H1 (cell line): ENCODE data around the gene GABPB2. TPM values are rescaled to one million over a fixed set of nuclear protein-coding genes. Genes with fewer than 3 reads are reported as not detected.

Source experiments
- CTCF ChIA-PET: fragments of 300-600 bp; sonication (Branson Sonifier 250); formaldehyde crosslinking; loops from one replicate; lab custom pipeline; 2021; ENCODE audit not compliant: partially characterized antibody; lab: Charles Lee
- POLR2A ChIA-PET: fragments of 300-600 bp; sonication (Branson Sonifier 250); formaldehyde crosslinking; loops from one replicate; lab custom pipeline; 2021; ENCODE audit warnings: inconsistent platforms; ENCODE audit not compliant: partially characterized antibody; lab: Charles Lee
- DNase-seq, 2 experiments: peaks; one replicate each; pipeline versions ENCODE4 v3.0.0 to v3.0.0-alpha.2; 2010 to 2022; ENCODE audit warnings: low spot score in 2 of 2, low read depth in 1 of 2, mixed read lengths in 1 of 2
- FAIRE-seq: peaks from 2 replicates; lab custom pipeline; 2011; peaks lifted over from hg19 to GRCh38; lab: Jason Lieb, UNC
- H2AFZ ChIP-seq: 2 replicates; pipeline ENCODE4 v1.8.1; 2012; ENCODE audit warnings: low read length, inconsistent platforms
- H2AK5ac ChIP-seq: 2 replicates; pipeline ENCODE4 v1.6.1; 2013; ENCODE audit warnings: low read depth, low read length
- H2BK120ac ChIP-seq: replicated peaks from 2 replicates; pipeline ENCODE3; 2013; ENCODE audit warnings: low read depth, low read length, inconsistent platforms
- H2BK12ac ChIP-seq: 2 replicates; pipeline ENCODE4 v1.6.1; 2013; ENCODE audit warnings: low read depth, low read length
- H2BK15ac ChIP-seq: 2 replicates; pipeline ENCODE4 v1.6.1; 2013; ENCODE audit warnings: low read length
- H2BK20ac ChIP-seq: 2 replicates; pipeline ENCODE4 v1.6.1; 2013; ENCODE audit warnings: low read length
- H2BK5ac ChIP-seq: 2 replicates; pipeline ENCODE4 v1.6.1; 2013; ENCODE audit warnings: low read depth, low read length
- H3K14ac ChIP-seq: 2 replicates; pipeline ENCODE4 v1.6.1; 2013; ENCODE audit warnings: inconsistent platforms; ENCODE audit not compliant: insufficient read length
- H3K18ac ChIP-seq: 2 replicates; pipeline ENCODE4 v1.6.1; 2013; ENCODE audit warnings: low read length; ENCODE audit errors: extremely low read depth
- H3K23ac ChIP-seq: 2 replicates; pipeline ENCODE4 v1.6.1; 2013; ENCODE audit warnings: inconsistent platforms; ENCODE audit not compliant: insufficient read length
- H3K23me2 ChIP-seq: 2 replicates; pipeline ENCODE4 v1.6.1; 2013; ENCODE audit warnings: low read depth, low read length
- H3K27ac ChIP-seq: 2 replicates; pipeline ENCODE4 v1.6.1; 2011; ENCODE audit warnings: low read depth, low read length, inconsistent platforms
- H3K27me3 ChIP-seq, 4 experiments: replicated peaks in 1 of 4; 1 replicate in 1 of 4; 2 replicates in 3 of 4; pipeline versions ENCODE4 v1.6.1 to v1.8.1; 2011 to 2013; ENCODE audit warnings: low read length in 3 of 4, mild to moderate bottlenecking in 3 of 4, inconsistent platforms in 2 of 4, mixed read lengths in 2 of 4, moderate library complexity in 1 of 4; ENCODE audit not compliant: control insufficient read depth in 3 of 4, insufficient read depth in 3 of 4; ENCODE audit errors: extremely low read depth in 1 of 4
- H3K36me3 ChIP-seq, 4 experiments: 2 replicates each; pipeline versions ENCODE4 v1.6.1 to v1.8.1; 2011 to 2013; ENCODE audit warnings: mild to moderate bottlenecking in 4 of 4, low read length in 3 of 4, moderate library complexity in 2 of 4, control low read depth in 1 of 4, inconsistent platforms in 1 of 4; ENCODE audit not compliant: insufficient read depth in 4 of 4, control insufficient read depth in 2 of 4
- H3K4ac ChIP-seq: replicated peaks from 2 replicates; pipeline ENCODE3; 2013; ENCODE audit warnings: low read length, low read depth, mixed read lengths, inconsistent platforms; ENCODE audit not compliant: insufficient read length
- H3K4me1 ChIP-seq, 4 experiments: replicated peaks in 1 of 4; 1 replicate in 1 of 4; 2 replicates in 3 of 4; pipeline versions ENCODE4 v1.6.1 to v1.8.1; 2011 to 2013; ENCODE audit warnings: low read length in 3 of 4, inconsistent platforms in 2 of 4, mixed read lengths in 1 of 4; ENCODE audit not compliant: insufficient read depth in 4 of 4, control insufficient read depth in 3 of 4
- H3K4me2 ChIP-seq, 2 experiments: 2 replicates each; pipeline versions ENCODE4 v1.6.1 to v1.8.1; 2011 to 2013; ENCODE audit warnings: low read depth in 2 of 2, low read length in 2 of 2, control low read depth in 1 of 2, inconsistent platforms in 1 of 2, mild to moderate bottlenecking in 1 of 2; ENCODE audit not compliant: insufficient read depth in 1 of 2
- H3K4me3 ChIP-seq, 4 experiments: fragments of 200-600, 300-600 bp in 1 of 4; sonication (generic), shearing (Covaris generic), sonication (Bioruptor Twin) in 1 of 4; 2 replicates each; pipeline versions ENCODE4 v1.5.1 to v1.8.1; 2011 to 2016; ENCODE audit warnings: low read length in 4 of 4, low read depth in 3 of 4, control low read depth in 2 of 4, inconsistent platforms in 2 of 4, mild to moderate bottlenecking in 2 of 4, mixed read lengths in 1 of 4, moderate library complexity in 1 of 4; ENCODE audit not compliant: insufficient read depth in 2 of 4; ENCODE audit errors: extremely low read depth in 1 of 4
- H3K56ac ChIP-seq: replicated peaks from 2 replicates; pipeline ENCODE3; 2013; ENCODE audit warnings: low read depth, mild to moderate bottlenecking, mixed read lengths, low read length, inconsistent platforms; ENCODE audit not compliant: insufficient read length
- H3K79me1 ChIP-seq: 2 replicates; pipeline ENCODE4 v1.6.1; 2013; ENCODE audit warnings: low read depth, low read length, control low read depth
- H3K79me2 ChIP-seq, 2 experiments: 2 replicates each; pipeline versions ENCODE4 v1.6.1 to v1.8.1; 2012 to 2013; ENCODE audit warnings: low read length in 2 of 2, mild to moderate bottlenecking in 2 of 2, inconsistent platforms in 1 of 2; ENCODE audit not compliant: insufficient read depth in 2 of 2, control insufficient read depth in 1 of 2
- H3K9ac ChIP-seq, 4 experiments: replicated peaks in 1 of 4; 1 replicate in 1 of 4; 2 replicates in 3 of 4; pipeline versions ENCODE4 v1.6.1 to v1.8.1; 2011 to 2013; ENCODE audit warnings: low read depth in 3 of 4, low read length in 3 of 4, control low read depth in 2 of 4, mild to moderate bottlenecking in 2 of 4, moderate library complexity in 2 of 4, inconsistent platforms in 1 of 4; ENCODE audit errors: extremely low read depth in 1 of 4
- H3K9me3 ChIP-seq, 2 experiments: 2 replicates each; pipeline versions ENCODE4 v1.6.1 to v1.8.1; 2012 to 2013; ENCODE audit warnings: mild to moderate bottlenecking in 2 of 2, moderate library complexity in 2 of 2, control low read depth in 1 of 2, inconsistent platforms in 1 of 2, low read depth in 1 of 2, low read length in 1 of 2, mixed read lengths in 1 of 2; ENCODE audit not compliant: insufficient read depth in 2 of 2
- H4K20me1 ChIP-seq, 2 experiments: replicated peaks in 1 of 2; 2 replicates each; pipeline versions ENCODE3 to v1.8.1; 2011 to 2013; ENCODE audit warnings: inconsistent platforms in 2 of 2, low read length in 2 of 2, mild to moderate bottlenecking in 1 of 2; ENCODE audit not compliant: insufficient read depth in 2 of 2, control insufficient read depth in 1 of 2
- H4K5ac ChIP-seq: 2 replicates; pipeline ENCODE4 v1.6.1; 2013; ENCODE audit warnings: low read length, low read depth, mixed read lengths, inconsistent platforms; ENCODE audit not compliant: insufficient read length
- H4K8ac ChIP-seq: 2 replicates; pipeline ENCODE4 v1.8.0; 2013; ENCODE audit warnings: mild to moderate bottlenecking, moderate library complexity, low read length, inconsistent platforms; ENCODE audit not compliant: insufficient read depth; ENCODE audit errors: extremely low read depth
- H4K91ac ChIP-seq: replicated peaks from 2 replicates; pipeline ENCODE3; 2013; ENCODE audit warnings: low read length, mixed read lengths, inconsistent platforms; ENCODE audit not compliant: insufficient read length
- ASH2L ChIP-seq: fragments of 200-600, 300-600 bp; sonication (generic); IDR thresholded peaks from one replicate; pipeline ENCODE4 v1.7.1; 2017; ENCODE audit warnings: low read length
- BCL11A ChIP-seq, 2 experiments: IDR thresholded peaks; one replicate each; pipeline ENCODE4 v1.6.1; 2011; ENCODE audit warnings: low read depth in 2 of 2, low read length in 2 of 2, mild to moderate bottlenecking in 2 of 2
- CBX5 ChIP-seq: fragments of 300-800, 300-1000 bp; sonication (generic); IDR thresholded peaks from 2 replicates; pipeline ENCODE4 v1.7.1; 2016; ENCODE audit warnings: antibody characterized with exemption, low read length, low read depth
- SAP30 ChIP-seq: fragments of 300-600 bp; sonication (generic); IDR thresholded peaks from 2 replicates; pipeline ENCODE4 v1.7.1; 2012; ENCODE audit warnings: low read length, moderate library complexity, mild to moderate bottlenecking, inconsistent platforms; ENCODE audit not compliant: insufficient read depth, insufficient replicate concordance
- TBP ChIP-seq: IDR thresholded peaks from 2 replicates; pipeline ENCODE4 v1.6.1; 2011; ENCODE audit warnings: low read depth, low read length, improper control_type of control experiment
- TCF12 ChIP-seq: IDR thresholded peaks from 2 replicates; pipeline ENCODE4 v1.6.1; 2011; ENCODE audit warnings: low read depth, mild to moderate bottlenecking, low read length
- YY1 ChIP-seq: IDR thresholded peaks from 2 replicates; pipeline ENCODE4 v1.6.1; 2011; ENCODE audit warnings: low read depth, mild to moderate bottlenecking, low read length
- WGBS, 2 experiments: shearing (Covaris generic) in 1 of 2; methylation state at CpG; one replicate each; pipeline versions ENCODE4 v1.1.6 to v1.1.7; 2013 to 2015; ENCODE audit warnings: low lambda C conversion rate in 2 of 2, mixed read lengths in 2 of 2, inconsistent platforms in 1 of 2, low coverage in 1 of 2, missing lambda C conversion rate in 1 of 2; ENCODE audit not compliant: insufficient replicate concordance in 2 of 2, insufficient coverage in 1 of 2, insufficient read length in 1 of 2; ENCODE audit errors: extremely low coverage in 1 of 2, missing lambda C conversion rate in 1 of 2; 5-methylcytosine and 5-hydroxymethylcytosine counted together
- polyA plus RNA-seq, 7 experiments: library from polyadenylated mRNA; depleted of rRNA in 3 of 7; stranded (reverse) in 5 of 7; unstranded in 2 of 7; fragments of >200 nt in 5 of 7; fragments of 200-250 nt in 2 of 7; gene quantifications; 1 replicate in 5 of 7; 2 replicates in 1 of 7; 4 replicates in 1 of 7; pipeline versions ENCODE4 v1.2.1 to v1.2.3, GENCODE V29; 2011 to 2013; ENCODE audit warnings: missing spikeins in 2 of 7, mixed read lengths in 2 of 7
- total RNA-seq: library from RNA; stranded (reverse); fragmentation: NEBNext Ultra II Directional; extraction: Animal tissue kit (Norgen Biotek cat#: 25700); gene quantifications from 2 replicates; pipeline ENCODE4 v1.2.1, GENCODE V29; 2021
- TF ChIP-seq, protein P1 (sequence below): IDR thresholded peaks from 2 replicates; pipeline ENCODE4 v1.6.1; 2011; ENCODE audit warnings: low read depth, mild to moderate bottlenecking, low read length; ENCODE audit not compliant: insufficient read depth
- TF ChIP-seq, protein P2 (sequence below): IDR thresholded peaks from 2 replicates; pipeline ENCODE4 v1.6.1; 2012; ENCODE audit warnings: low read length, inconsistent platforms

GABPB2 gene
- total and polyA plus RNA-seq, 2 of the 8 experiments (the other 6 are each of a cell fraction or from before 2014, with no cell fraction given) = 1.8 to 2.4 TPM

DNA sequence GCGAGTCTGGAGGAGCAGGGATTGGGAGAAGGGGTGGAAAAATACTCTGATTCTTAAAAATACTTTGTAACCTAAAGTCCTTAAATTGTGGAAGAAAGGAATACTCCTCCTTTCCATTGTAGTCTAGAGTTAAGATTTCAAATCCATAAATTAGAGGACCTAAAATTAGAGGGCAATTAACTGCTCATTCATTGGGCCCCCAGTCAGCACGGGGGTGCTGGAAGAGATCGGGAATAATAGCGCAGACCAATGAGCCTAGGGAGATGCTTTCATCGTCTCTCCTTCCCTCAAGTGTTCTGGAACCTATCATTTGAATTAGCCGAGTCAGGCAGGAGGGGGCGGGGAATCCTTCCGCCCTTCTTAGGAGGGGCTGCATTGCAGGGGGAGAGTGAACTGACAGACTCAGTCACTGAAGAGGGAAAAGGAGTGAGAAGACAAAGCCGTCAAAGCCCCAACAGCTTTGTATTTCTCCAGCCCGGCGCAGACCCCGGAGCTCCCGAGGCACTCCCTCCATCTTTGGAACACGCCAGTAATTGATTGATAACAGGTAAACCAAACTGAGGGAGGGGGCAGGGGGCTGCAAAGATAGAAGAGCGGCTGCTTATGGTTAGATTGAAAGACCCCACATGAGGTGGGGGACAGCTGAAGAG, 10.4 kb upstream of the GABPB2 start, which contains the start of gene MLLT11:
TSS of gene MLLT11 (plus strand) at position 391 of the 650 bp plus-strand sequence. CDS start 6,828 bp downstream, outside the sequence.
- peaks cover 12% of the 10 kb centered on the region for H3K79me1 ChIP-seq
- H3K27me3 ChIP-seq = no peaks in the 10 kb centered on the region
- peak within 1 kb of the TSS; percentile 90; the same call in 1 of the 2 replicates for H2BK5ac ChIP-seq
- no peak within 1 kb of the TSS for H3K14ac ChIP-seq
- H3K23me2 ChIP-seq = peaks cover 13% of the 10 kb centered on the region; the same call in 1 of the 2 replicates
- H2BK15ac ChIP-seq = no peak within 1 kb of the TSS
- FAIRE-seq = no peak
- no peak within 1 kb of the TSS for H2BK120ac ChIP-seq
- H4K8ac ChIP-seq = peak within 1 kb of the TSS; percentile 68; the same call in 1 of the 2 replicates
- H3K18ac ChIP-seq = peak within 1 kb of the TSS; percentile 97
- peak in 1 of 2 experiments; percentile 76 for DNase-seq
- peak within 1 kb of the TSS; percentile 63; the same call in 1 of the 2 replicates for H3K27ac ChIP-seq
- ChIA-PET CTCF (interaction anchor here (0.6 to 7.3 kb wide), 15 partner anchors 12 to 115 kb away, joined by 3 to 95 read pairs (median 5); partner anchors contain the start of genes C1orf56, GABPB2, TMOD4 and TNFAIP8L2), POLR2A (interaction anchor here (0.6 to 9.1 kb wide), 6 partner anchors 11 to 84 kb away, joined by 3 to 107 read pairs (median 8); partner anchors contain the start of genes C1orf56, GABPB2 and MINDY1)
- H3K4ac ChIP-seq = peak within 1 kb of the TSS; percentile 92
- H2BK12ac ChIP-seq = no peak within 1 kb of the TSS
- no peak within 1 kb of the TSS for H2AFZ ChIP-seq
- H4K91ac ChIP-seq = peak within 1 kb of the TSS; percentile 86
- H2AK5ac ChIP-seq = no peak within 1 kb of the TSS
- H3K4me1 ChIP-seq = peaks cover 4 to 14% (median 8%) of the 10 kb centered on the region in 4 experiments; a peak in 6 of 7 replicates
- H3K79me2 ChIP-seq = peaks cover 7 to 74% of the 10 kb centered on the region in 2 experiments
- peaks cover 0 to 8% of the 10 kb centered on the region in 2 experiments for H4K20me1 ChIP-seq
- peak within 1 kb of the TSS; percentile 90 for H3K56ac ChIP-seq
- H3K9me3 ChIP-seq = no peaks in the 10 kb centered on the region
- H3K36me3 ChIP-seq = peaks cover 9 to 16% (median 14%) of the 10 kb centered on the region in 4 experiments
- H3K4me2 ChIP-seq = peak within 1 kb of the TSS; percentile 81 to 96
- H4K5ac ChIP-seq = peak within 1 kb of the TSS; percentile 92
- 1% methylated on average over 15 of the region's 15 CpGs; no CpG with 5 or more reads in 1 of the 2 experiments for WGBS, 2 experiments
- peak within 1 kb of the TSS; percentile 51 to 84 (median 76); a peak in 6 of 7 replicates for H3K9ac ChIP-seq
- peak within 1 kb of the TSS; percentile 80 to 97 (median 89) for H3K4me3 ChIP-seq
- no peak within 1 kb of the TSS for H2BK20ac ChIP-seq
- no peak within 1 kb of the TSS for H3K23ac ChIP-seq
- TF ChIP-seq TBP (no peak), TCF12 (no peak), YY1 (no peak), ASH2L (peak; percentile 37), BCL11A (IDR thresholded peaks at IDR 0.05; ENCODE audit: low read depth in 2 of 2, low read length in 2 of 2) (no peak), CBX5 (no peak), SAP30 (peak; percentile 81)
- TF ChIP-seq, protein P1, sequence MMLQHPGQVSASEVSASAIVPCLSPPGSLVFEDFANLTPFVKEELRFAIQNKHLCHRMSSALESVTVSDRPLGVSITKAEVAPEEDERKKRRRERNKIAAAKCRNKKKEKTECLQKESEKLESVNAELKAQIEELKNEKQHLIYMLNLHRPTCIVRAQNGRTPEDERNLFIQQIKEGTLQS = no peak
- TF ChIP-seq, protein P2, sequence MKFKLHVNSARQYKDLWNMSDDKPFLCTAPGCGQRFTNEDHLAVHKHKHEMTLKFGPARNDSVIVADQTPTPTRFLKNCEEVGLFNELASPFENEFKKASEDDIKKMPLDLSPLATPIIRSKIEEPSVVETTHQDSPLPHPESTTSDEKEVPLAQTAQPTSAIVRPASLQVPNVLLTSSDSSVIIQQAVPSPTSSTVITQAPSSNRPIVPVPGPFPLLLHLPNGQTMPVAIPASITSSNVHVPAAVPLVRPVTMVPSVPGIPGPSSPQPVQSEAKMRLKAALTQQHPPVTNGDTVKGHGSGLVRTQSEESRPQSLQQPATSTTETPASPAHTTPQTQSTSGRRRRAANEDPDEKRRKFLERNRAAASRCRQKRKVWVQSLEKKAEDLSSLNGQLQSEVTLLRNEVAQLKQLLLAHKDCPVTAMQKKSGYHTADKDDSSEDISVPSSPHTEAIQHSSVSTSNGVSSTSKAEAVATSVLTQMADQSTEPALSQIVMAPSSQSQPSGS = no peak
